ENCODE data around the gene AHNAK.

AHNAK gene

GRCh38 chr11:62548545-62549335, 2.1 kb upstream of the AHNAK start:
- no peak overlapping the region for H3K4me3 ChIP-seq (ENCODE audit: low read depth, low read length, poor library complexity, severe bottlenecking)
- no peaks in the 10 kb centered on the region for H3K9me3 ChIP-seq (ENCODE audit: low read length)
- no peaks in the 10 kb centered on the region for H3K79me2 ChIP-seq (ENCODE audit: insufficient read depth, low read length)
- no peaks in the 10 kb centered on the region for H3K36me3 ChIP-seq (ENCODE audit: insufficient read depth, low read length)
- H4K20me1 ChIP-seq (ENCODE audit: insufficient read depth, low read length) = no peaks in the 10 kb centered on the region
- H3K4me1 ChIP-seq (ENCODE audit: insufficient read depth, low read length, severe bottlenecking) = peaks cover 25% of the 10 kb centered on the region
- H2AFZ ChIP-seq (ENCODE audit: low read length) = no peak overlapping the region
- TF ChIP-seq EZH2 (IDR thresholded peaks at IDR 0.05; ENCODE audit: borderline replicate concordance, low read length) (no peak), CTCF (IDR thresholded peaks at IDR 0.05; ENCODE audit: low read length) (no peak)
- no peaks in the 10 kb centered on the region for H3F3A ChIP-seq (ENCODE audit: insufficient read depth, low read length)
- no peak overlapping the region for H3K4me2 ChIP-seq (ENCODE audit: low read length)
- H3K27me3 ChIP-seq (ENCODE audit: insufficient read depth, low read length) = peaks cover 4% of the 10 kb centered on the region
- H3K27ac ChIP-seq (ENCODE audit: low read depth, low read length, poor library complexity, severe bottlenecking) = no peak overlapping the region
- no peaks in the 10 kb centered on the region for H3K9me2 ChIP-seq (ENCODE audit: low read depth, low read length)
- H3K9ac ChIP-seq (ENCODE audit: low read length) = no peak overlapping the region

GRCh38 chr11:62547691-62548281, 1.2 kb upstream of the AHNAK start:
- no peaks in the 10 kb centered on the region for H3K9me2 ChIP-seq (ENCODE audit: low read depth, low read length)
- no peaks in the 10 kb centered on the region for H3K9me3 ChIP-seq (ENCODE audit: low read length)
- no peak overlapping the region for H3K9ac ChIP-seq (ENCODE audit: low read length)
- H3K4me3 ChIP-seq (ENCODE audit: low read depth, low read length, poor library complexity, severe bottlenecking) = no peak overlapping the region
- no peaks in the 10 kb centered on the region for H3K79me2 ChIP-seq (ENCODE audit: insufficient read depth, low read length)
- peaks cover 22% of the 10 kb centered on the region for H3K4me1 ChIP-seq (ENCODE audit: insufficient read depth, low read length, severe bottlenecking)
- H3K27me3 ChIP-seq (ENCODE audit: insufficient read depth, low read length) = peaks cover 4% of the 10 kb centered on the region
- no peak overlapping the region for H3K4me2 ChIP-seq (ENCODE audit: low read length)
- H2AFZ ChIP-seq (ENCODE audit: low read length) = no peak overlapping the region
- no peak overlapping the region for H3K27ac ChIP-seq (ENCODE audit: low read depth, low read length, poor library complexity, severe bottlenecking)
- TF ChIP-seq EZH2 (IDR thresholded peaks at IDR 0.05; ENCODE audit: borderline replicate concordance, low read length) (no peak), CTCF (IDR thresholded peaks at IDR 0.05; ENCODE audit: low read length) (no peak)
- no peaks in the 10 kb centered on the region for H3K36me3 ChIP-seq (ENCODE audit: insufficient read depth, low read length)
- H4K20me1 ChIP-seq (ENCODE audit: insufficient read depth, low read length) = no peaks in the 10 kb centered on the region
- no peaks in the 10 kb centered on the region for H3F3A ChIP-seq (ENCODE audit: insufficient read depth, low read length)

GRCh38 chr11:62546929-62547625, 471 bp upstream of the AHNAK start:
- no peak overlapping the region for H3K4me2 ChIP-seq (ENCODE audit: low read length)
- TF ChIP-seq EZH2 (IDR thresholded peaks at IDR 0.05; ENCODE audit: borderline replicate concordance, low read length) (no peak), CTCF (IDR thresholded peaks at IDR 0.05; ENCODE audit: low read length) (no peak)
- peaks cover 21% of the 10 kb centered on the region for H3K4me1 ChIP-seq (ENCODE audit: insufficient read depth, low read length, severe bottlenecking)
- no peaks in the 10 kb centered on the region for H4K20me1 ChIP-seq (ENCODE audit: insufficient read depth, low read length)
- H3F3A ChIP-seq (ENCODE audit: insufficient read depth, low read length) = no peaks in the 10 kb centered on the region
- H3K9me3 ChIP-seq (ENCODE audit: low read length) = no peaks in the 10 kb centered on the region
- H3K27me3 ChIP-seq (ENCODE audit: insufficient read depth, low read length) = peaks cover 4% of the 10 kb centered on the region
- no peak overlapping the region for H3K9ac ChIP-seq (ENCODE audit: low read length)
- H3K79me2 ChIP-seq (ENCODE audit: insufficient read depth, low read length) = no peaks in the 10 kb centered on the region
- H3K36me3 ChIP-seq (ENCODE audit: insufficient read depth, low read length) = no peaks in the 10 kb centered on the region
- no peak overlapping the region for H3K27ac ChIP-seq (ENCODE audit: low read depth, low read length, poor library complexity, severe bottlenecking)
- H3K4me3 ChIP-seq (ENCODE audit: low read depth, low read length, poor library complexity, severe bottlenecking) = no peak overlapping the region
- no peak overlapping the region for H2AFZ ChIP-seq (ENCODE audit: low read length)
- no peaks in the 10 kb centered on the region for H3K9me2 ChIP-seq (ENCODE audit: low read depth, low read length)
